ENCODE measurements around the gene DTNB.
"Not testable (repeated sequence)": the region's sequence is repeated elsewhere in the genome, so short reads cannot be mapped to it uniquely, and the experiment has no call there.

Gene DTNB

GRCh38 chr2:25446122-25446521, 227.3 kb downstream of the DTNB start:
- no peak for DNase-seq

DNA sequence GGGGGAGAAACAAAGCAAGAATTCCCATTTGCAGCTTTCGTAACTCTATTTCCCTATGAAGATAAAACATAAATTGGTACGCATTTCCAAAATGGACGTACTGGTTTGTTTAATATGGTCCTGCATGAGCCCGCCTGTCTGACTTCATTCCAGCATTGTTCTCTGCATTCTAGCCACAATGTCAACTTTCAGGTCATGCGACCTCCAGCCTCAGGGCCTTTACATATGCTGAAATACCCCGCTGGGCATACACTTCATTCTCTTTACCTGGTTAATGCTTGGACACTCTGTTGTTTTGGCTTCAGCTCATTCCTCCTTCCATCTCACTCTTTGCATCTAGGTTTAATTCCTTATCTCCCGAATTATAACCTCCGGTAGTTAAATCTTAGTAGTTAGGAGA, 227.9 kb downstream of the DTNB start:
- no peak for DNase-seq

DNA sequence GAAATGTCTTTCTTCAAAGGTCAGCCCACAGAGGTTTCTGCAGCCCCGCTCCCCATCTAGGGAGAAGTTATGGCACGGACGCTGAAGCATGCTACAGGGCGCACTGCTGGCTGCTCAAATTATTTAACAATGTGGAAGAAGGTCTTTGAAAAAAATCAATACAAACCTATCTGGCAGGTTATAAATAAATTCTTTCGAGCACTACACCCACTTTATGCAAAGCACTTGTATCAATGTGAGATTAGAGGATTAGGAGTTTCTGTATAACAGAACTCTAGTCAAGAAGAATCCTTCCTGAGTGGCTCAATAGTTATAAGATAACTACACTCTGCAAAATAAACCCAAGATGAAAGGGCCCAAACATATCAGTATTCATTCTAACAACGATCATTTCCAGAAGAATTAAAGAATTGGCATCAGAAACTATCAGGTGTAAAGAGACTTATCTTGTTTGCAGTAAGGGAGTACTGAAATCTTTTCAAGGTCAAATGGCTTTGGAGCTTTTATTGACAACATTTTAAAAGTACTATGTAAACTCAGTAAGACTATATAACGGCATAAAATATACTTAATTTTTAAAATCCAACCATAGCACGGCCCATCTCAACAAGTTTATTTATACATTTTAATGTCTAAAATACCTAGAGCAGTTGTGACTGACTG, 228.6 kb downstream of the DTNB start:
- no peak for DNase-seq

GRCh38 chr2:25443766-25444165, 229.6 kb downstream of the DTNB start:
- no peak for DNase-seq

DNA sequence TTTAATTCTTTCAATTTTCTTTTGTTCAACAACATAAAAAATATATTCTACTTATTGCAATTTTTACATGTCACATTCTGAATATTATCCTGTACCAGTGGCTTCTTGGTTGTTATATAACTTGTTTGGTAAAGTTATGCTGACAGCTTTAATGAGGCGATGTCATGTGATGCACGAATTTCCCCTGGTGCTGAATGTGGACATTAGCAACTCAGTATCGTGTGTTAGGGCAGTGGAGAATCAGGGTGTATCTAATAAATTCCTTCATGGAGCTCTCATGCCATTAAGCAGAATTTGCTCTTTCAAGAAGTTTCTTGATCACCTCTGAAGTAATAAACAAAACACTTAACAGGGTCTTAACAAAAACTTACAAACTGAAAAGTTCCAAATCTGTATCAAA, 232.0 kb downstream of the DTNB start:
- no peak for DNase-seq

GRCh38 chr2:25438793-25439192, 234.6 kb downstream of the DTNB start:
- DNase-seq, result no peak

- no peak for DNase-seq
Measured at GRCh38 chr2:25437881-25438662, 235.3 kb downstream of the DTNB start.

- DNase-seq, result no peak
Measured at GRCh38 chr2:25435421-25435820, 238.0 kb downstream of the DTNB start.

- DNase-seq, result no peak
Measured at GRCh38 chr2:25431604-25432003, 241.8 kb downstream of the DTNB start.

DNA sequence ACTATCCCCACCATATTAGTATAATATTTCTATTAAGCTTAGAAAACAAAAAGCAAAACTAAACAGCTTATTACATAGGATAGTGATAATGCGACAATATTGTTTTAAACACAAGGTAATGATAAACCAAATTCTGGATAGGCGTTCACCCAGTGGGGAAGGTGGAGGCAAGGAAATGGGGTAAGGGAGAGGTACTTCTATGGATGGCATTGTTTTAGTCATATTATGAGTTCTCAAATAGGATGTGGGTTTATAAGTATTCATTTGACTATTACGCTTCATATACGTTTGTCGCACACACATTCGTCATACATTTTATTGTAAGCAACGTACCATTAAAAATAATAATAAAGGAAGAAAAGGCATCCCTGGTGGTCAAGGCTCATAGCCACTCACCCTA, 242.8 kb downstream of the DTNB start:
- no peak for DNase-seq

DNA sequence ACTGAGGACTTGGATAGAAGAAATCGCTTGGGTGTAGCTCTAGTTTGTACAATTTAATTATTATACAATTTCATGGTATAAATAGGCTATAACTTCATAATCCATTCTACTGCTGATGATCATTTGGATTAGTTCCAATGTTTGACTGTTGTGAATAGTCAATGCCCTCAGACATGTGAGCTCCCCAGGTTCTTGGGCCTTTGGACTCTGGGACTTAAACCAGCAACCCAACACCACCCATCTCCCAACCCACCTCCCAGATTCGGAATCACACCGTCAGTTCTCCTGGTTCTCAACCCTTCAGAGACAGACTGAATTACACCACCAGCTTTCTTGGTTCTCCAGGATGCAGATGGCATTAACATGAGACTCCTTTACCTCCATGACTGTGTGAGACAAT, 247.1 kb downstream of the DTNB start:
- no peak for DNase-seq

DNA sequence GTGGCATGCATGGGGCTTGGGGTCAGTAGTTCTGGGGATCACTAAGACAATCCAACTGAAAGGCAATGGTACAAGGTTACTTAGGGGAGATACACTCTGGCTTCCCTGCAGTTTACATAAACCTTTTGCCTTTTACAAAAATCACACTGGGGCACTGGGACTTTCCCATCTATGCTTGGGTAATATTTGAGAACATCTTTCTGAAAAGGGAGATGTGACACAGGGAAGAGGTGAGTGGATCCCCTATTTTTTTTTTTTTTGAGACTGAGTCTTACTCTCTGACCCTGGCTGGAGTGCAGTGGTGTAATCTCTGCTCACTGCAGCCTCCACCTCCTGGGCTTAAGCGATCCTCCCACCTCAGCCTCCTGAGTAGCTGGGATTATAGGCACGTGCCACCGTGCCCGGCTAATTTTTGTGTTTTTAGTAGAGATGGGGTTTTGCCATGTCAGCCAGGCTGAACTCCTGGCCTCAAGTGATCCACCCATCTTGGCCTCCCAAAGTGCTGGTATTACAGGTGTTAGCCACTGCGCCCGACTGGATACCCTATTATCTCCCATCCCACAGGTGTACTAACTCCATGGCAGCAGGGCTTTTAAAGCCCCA, 248.8 kb downstream of the DTNB start:
- no peak for DNase-seq

- DNase-seq, result no peak
Measured at GRCh38 chr2:25421820-25422411, 251.5 kb downstream of the DTNB start.

DNA sequence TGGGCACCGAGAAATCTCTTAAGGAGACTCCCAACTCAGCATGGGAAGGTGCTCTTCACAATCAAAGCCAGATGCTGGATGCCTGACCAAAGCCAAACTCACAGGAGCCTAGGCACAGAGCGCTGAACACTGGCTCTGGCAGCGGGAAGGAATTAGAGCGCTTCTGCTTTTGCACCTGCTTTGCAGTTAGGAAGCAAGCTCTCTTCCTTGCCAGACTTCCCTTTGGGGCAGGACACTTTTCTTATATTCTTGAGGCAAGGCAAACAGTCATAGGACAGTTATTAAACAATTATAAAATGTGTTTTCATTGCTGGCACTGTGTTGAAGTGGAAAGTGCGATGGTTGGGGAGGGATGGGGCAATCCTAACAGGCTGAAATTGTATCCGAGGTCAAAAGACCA, 252.1 kb downstream of the DTNB start:
- no peak for DNase-seq

- DNase-seq, result no peak
Measured at GRCh38 chr2:25420820-25421237, 252.5 kb downstream of the DTNB start.

GRCh38 chr2:25419678-25420242, 253.6 kb downstream of the DTNB start:
- DNase-seq, result no peak

- no peak for DNase-seq
Measured at GRCh38 chr2:25418944-25419677, 254.3 kb downstream of the DTNB start.

DNA sequence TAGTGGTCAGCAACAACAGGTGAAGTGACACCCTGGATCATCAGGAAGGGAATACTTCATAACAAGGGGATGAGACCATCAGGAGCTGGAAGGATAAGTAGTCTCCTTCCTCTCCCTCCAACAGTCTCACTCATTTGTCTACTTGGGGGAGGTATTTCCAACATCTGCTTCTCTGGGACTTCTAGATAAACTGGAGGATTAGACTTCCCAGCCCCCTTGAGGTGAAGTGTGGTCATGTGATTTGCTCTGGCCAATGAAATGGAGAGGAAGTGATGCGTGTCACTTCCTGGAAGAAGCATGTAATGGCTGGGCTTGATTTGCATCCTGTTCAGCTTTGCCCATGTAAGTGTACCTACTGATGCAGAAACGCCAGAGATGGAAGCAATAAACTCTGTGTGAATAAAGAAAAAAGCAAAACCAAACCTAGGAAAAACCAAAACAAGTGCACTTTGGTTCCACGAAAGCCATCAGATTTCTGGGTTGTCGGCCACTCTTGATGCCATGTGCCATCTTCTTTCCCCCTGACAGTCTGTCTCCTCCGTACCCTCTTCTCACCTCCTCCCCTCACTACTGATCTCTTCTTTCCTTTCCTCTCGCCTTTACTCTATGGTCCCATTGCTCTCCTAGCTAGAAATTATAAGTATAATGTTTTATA, 255.5 kb downstream of the DTNB start:
- no peak for DNase-seq

DNA sequence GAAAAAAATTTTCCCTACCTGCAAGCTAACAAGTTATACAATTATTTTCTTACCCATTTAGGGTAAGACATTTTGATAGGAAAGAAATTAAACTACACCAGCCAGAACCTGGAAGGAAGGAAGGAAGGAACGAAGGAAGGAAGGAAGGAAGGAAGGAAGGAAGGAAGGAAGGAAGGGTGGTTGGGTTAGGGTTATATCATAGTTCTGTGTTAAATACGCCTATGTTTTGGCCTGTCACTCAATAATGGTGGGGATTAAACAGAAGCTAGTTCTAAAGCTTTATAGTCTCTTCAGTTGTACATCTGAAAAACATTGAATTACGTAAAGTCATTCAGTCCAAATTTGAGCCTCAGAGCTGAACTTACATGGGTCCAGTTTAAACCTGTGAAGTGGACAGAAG, 256.7 kb downstream of the DTNB start:
- no peak for DNase-seq

DNA sequence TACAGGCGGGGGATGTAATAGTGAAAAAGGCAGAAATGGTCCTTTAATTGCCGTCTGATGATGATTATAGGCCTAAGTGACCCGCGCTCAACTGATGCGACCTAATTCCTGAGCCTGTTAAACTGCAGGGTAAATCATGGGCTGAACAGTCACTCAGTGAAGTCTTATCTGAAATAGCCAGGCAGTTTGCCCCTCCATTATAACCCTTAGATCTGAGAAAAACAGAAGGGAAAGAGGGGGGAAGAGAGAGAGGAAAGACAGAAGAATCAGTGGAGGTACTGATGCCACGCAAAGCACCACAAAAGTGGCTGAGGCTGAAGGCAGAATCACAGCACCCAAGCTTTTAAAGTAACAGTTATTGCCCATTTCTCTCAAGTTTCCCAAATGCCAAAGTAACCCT, 258.6 kb downstream of the DTNB start:
- no peak for DNase-seq

DNA sequence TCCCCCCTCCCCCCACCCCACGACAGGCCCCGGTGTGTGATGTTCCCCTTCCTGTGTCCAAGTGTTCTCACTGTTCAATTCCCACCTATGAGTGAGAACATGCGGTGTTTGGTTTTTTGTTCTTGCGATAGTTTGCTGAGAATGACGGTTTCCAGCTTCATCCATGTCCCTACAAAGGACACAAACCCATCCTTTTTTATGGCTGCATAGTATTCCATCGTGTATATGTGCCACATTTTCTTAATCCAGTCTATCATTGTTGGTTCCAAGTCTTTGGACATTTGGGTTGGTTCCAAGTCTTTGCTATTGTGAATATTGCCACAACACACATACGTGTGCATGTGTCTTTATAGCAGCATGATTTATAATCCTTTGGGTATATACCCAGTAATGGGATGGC, 260.0 kb downstream of the DTNB start:
- not testable (repeated sequence) for DNase-seq

GRCh38 chr2:25411753-25412152, 261.6 kb downstream of the DTNB start:
- DNase-seq, result no peak
